ENCODE measurements around the gene TUBA1C. TPM values are rescaled to one million over a fixed set of nuclear protein-coding genes. Genes with fewer than 3 reads are reported as not detected.

The TUBA1C gene
- total and polyA plus RNA-seq, 8 donors: 20.8 to 47.0 (median 33.7) TPM

DNA sequence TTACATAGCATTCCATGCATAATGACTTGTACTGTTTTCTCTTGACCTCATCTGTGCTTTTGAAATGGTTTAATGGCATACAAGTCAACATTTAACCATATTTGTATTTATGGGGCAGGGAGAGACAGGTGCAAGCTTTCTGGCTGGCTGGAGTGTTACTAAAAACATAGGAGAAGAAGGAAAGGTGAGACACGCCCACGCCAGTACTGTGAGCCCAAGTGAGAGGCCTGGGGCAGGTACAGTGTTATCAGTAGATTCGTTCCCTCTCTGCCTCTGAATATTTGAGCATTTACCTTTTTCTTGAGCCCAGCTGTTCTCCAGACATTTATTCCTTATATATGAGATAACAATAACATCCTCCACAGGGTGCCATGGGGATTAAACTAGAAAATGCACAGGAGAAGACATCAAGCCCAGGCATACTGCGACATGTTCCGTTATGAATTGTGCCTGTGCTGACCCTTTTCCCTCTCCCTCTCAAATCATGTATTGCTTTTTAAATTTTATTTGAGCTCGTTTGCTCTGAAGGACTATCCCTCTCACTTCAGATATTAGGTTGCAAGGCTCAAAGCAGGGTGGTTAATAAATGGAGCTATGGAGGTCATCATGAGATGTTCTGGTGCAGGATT lies 34.6 kb upstream of the TUBA1C start:
- FAIRE-seq: no peak
- Histone ChIP-seq H3K27me3 (no peaks in the 10 kb centered on the region), H3K4me3 (no peak overlapping the region), H3K9me3 (no peaks in the 10 kb centered on the region), H3K36me3 (no peaks in the 10 kb centered on the region), H3K4me1 (peaks cover 0 to 4% (median 4%) of the 10 kb centered on the region in 3 donors), H3K27ac (peak overlapping the region in 1 of 4 donors; percentile 35)
- intact Hi-C loops (cut with DNase I): loop anchor here in 1 of 3 donors (10.0 kb wide), 1 partner anchor 105 kb away; no protein-coding TSS in a partner anchor
- TF ChIP-seq, protein P1, sequence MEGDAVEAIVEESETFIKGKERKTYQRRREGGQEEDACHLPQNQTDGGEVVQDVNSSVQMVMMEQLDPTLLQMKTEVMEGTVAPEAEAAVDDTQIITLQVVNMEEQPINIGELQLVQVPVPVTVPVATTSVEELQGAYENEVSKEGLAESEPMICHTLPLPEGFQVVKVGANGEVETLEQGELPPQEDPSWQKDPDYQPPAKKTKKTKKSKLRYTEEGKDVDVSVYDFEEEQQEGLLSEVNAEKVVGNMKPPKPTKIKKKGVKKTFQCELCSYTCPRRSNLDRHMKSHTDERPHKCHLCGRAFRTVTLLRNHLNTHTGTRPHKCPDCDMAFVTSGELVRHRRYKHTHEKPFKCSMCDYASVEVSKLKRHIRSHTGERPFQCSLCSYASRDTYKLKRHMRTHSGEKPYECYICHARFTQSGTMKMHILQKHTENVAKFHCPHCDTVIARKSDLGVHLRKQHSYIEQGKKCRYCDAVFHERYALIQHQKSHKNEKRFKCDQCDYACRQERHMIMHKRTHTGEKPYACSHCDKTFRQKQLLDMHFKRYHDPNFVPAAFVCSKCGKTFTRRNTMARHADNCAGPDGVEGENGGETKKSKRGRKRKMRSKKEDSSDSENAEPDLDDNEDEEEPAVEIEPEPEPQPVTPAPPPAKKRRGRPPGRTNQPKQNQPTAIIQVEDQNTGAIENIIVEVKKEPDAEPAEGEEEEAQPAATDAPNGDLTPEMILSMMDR (IDR thresholded peaks at IDR 0.05): no peak
- 70 to 77% methylated on average over 6 of the region's 6 CpGs for WGBS, 2 donors
- DNase-seq: no peak
- ATAC-seq: no peak

DNA sequence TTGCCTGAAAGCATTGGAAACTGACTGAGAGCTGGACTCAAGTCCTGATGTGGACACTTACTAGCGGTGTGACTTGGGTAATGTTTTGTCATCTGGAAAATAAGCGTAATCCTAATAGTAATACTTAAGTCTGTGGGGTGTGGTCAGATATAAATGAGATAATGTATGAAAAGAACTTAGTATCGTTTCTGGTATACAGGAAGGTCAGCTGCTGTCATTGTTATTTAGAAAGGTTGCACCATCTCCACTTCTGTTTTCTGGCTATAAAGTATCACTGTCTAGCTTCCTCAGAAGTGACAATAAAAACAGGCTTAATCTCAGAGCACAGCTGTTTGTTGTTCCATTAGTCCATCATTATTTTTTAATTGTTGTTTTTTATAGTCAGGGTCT lies 34.1 kb upstream of the TUBA1C start:
- Histone ChIP-seq H3K4me3 (no peak overlapping the region), H3K4me1 (peaks cover 0 to 4% (median 4%) of the 10 kb centered on the region in 3 donors), H3K27ac (peak overlapping the region in 1 of 4 donors; percentile 35), H3K9me3 (no peaks in the 10 kb centered on the region), H3K27me3 (no peaks in the 10 kb centered on the region), H3K36me3 (no peaks in the 10 kb centered on the region)
- intact Hi-C loops (cut with DNase I): loop anchor here in 1 of 3 donors (10.0 kb wide), 1 partner anchor 106 kb away; no protein-coding TSS in a partner anchor
- FAIRE-seq (no peak), DNase-seq (no peak), ATAC-seq (no peak)
- TF ChIP-seq, protein P1 (IDR thresholded peaks at IDR 0.05): no peak
- 70 to 76% methylated on average over 3 of the region's 3 CpGs for WGBS, 2 donors

DNA sequence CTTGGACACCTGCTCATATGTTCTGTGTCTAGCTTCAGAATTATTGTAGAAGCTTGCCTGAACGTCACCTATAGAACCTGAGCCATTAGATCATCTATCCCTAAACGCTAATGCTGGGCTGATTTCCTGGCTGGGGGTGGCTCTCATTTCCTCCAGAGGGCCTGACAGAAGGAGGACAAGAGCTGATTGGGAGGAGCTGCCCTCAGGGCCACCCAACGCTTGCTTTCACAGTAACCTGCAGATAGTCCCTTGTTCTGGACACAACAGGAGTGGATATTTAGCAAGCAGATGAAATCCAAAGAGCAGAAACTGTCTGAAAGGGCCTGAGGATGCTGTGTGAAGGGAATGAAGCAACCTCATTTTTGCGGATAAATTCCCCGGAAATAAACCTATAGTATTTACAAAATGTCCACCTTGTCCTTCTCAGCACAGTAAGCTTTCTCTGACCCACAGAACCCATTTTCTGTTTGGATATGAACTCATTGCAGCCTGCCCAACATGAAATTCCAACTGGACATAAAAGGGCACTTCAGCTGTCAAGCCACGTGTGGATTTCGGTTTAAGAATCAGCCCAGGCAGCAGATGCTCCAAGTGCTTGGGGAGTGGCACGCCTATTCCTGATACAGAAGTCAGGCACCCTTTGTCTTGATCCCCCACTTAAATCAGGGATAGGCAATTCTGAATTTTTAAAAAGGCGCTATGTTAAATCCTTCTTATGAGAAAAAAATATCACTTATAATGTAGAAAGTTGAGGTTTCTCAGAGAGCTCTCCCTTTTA lies 32.8 kb upstream of the TUBA1C start:
- H3K9me3 ChIP-seq: no peaks in the 10 kb centered on the region
- ATAC-seq: no peak
- FAIRE-seq: no peak
- H3K36me3 ChIP-seq: no peaks in the 10 kb centered on the region
- intact Hi-C loops (cut with DNase I): loop anchor here in 1 of 3 donors (10.0 kb wide), 1 partner anchor 107 kb away; no protein-coding TSS in a partner anchor
- no peak overlapping the region for H3K4me3 ChIP-seq
- peaks cover 0 to 4% (median 4%) of the 10 kb centered on the region in 3 donors for H3K4me1 ChIP-seq
- no peaks in the 10 kb centered on the region for H3K27me3 ChIP-seq
- no peak overlapping the region for H3K27ac ChIP-seq
- 75 to 85% methylated on average over 9 of the region's 9 CpGs for WGBS, 2 donors
- TF ChIP-seq, protein P1 (IDR thresholded peaks at IDR 0.05): no peak
- no peak for DNase-seq

DNA sequence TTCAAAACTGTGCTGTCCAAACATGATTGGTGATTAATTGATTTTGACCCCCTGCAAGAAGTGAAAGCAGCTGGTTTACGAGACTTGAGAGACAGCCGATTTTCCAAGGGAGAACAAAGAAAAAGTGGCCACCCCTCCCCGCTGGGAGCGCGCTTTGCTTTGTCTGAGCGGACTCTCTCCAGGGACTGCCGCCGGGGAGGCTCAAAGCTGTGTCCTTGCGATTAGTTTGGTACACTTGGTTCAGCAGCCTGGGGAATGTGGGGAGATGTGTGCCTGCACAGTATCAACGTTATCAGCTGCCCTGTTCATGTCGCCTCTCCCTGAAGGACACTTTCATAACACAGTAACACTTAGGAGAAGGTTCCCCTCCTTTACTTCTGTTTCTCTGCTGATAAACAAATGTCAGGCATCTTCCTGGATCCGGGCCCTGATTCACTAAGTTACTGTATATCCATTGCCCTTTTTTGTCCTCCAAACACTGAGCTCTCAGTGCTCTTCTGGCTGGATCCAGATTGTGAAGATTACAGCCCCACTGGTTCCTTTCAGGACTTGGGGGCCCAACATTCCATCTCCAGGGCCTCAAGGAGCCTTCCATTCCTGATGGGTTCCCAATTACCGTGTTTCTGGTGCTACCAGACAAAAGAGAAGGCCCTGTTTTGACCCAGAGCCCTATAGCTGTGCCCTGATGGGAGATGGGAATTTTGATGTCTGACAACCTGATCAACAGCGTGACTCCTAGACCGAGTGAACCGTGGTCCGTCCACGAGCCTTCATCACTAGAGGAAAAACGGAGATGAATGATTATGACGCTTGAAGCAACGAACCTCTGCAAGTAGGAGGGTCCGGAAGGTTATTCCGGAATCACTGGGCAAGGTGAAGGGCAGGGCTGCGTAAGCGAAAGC lies 31.7 kb upstream of the TUBA1C start:
- ATAC-seq (peak in 3 of 4 donors; percentile 4 to 26 (median 22)), DNase-seq (peak; percentile 25 to 71 (median 44)), FAIRE-seq (no peak)
- H3K27me3 ChIP-seq: no peaks in the 10 kb centered on the region
- TF ChIP-seq, protein P1 (IDR thresholded peaks at IDR 0.05): no peak
- H3K36me3 ChIP-seq: no peaks in the 10 kb centered on the region
- WGBS, 2 donors: 56 to 58% methylated on average over 25 of the region's 25 CpGs
- peaks cover 0 to 4% (median 4%) of the 10 kb centered on the region in 3 donors for H3K4me1 ChIP-seq
- intact Hi-C loops (cut with DNase I): loop anchor here in 1 of 3 donors (10.0 kb wide), 1 partner anchor 108 kb away; no protein-coding TSS in a partner anchor
- no peak overlapping the region for H3K4me3 ChIP-seq
- no peaks in the 10 kb centered on the region for H3K9me3 ChIP-seq
- peak overlapping the region; percentile 18 to 97 (median 57) for H3K27ac ChIP-seq

Measured in pancreas (tissue), 10 donors.